ENCODE data around the gene PPP2R5C.

The PPP2R5C gene

GRCh38 chr14:101859538-101859902, 98.0 kb downstream of the PPP2R5C start:
- H3K36me3 ChIP-seq (ENCODE audit: control insufficient read depth in 2 of 2, insufficient read depth in 1 of 2, low read length in 2 of 2): peaks cover 12 to 34% of the 10 kb centered on the region in 2 experiments
- no peak for TF ChIP-seq ZSCAN30 (tag by site-specific recombination; IDR thresholded peaks at IDR 0.05)
- TF ChIP-seq GLIS1 (tag by site-specific recombination; IDR thresholded peaks at IDR 0.05): no peak
- no peak for TF ChIP-seq BCL6B (tag by site-specific recombination; IDR thresholded peaks at IDR 0.05)
- TF ChIP-seq ZNF155 (tag by site-specific recombination; IDR thresholded peaks at IDR 0.05): no peak
- H3K9me3 ChIP-seq (ENCODE audit: control insufficient read depth, insufficient read depth, low read depth, low read length): no peaks in the 10 kb centered on the region
- no peak overlapping the region for H3K4me3 ChIP-seq (ENCODE audit: low read depth, low read length)
- H3K4me1 ChIP-seq (ENCODE audit: control insufficient read depth, insufficient read depth, low read length): peaks cover 7% of the 10 kb centered on the region; the same call in 1 of the 2 replicates
- ChIA-PET CTCF (no interaction called here), POLR2A (no interaction called here)
- no peak overlapping the region for H3K27ac ChIP-seq (ENCODE audit: extremely low read depth, low read depth, low read length)

GRCh38 chr14:101859958-101860357, 98.4 kb downstream of the PPP2R5C start:
- peaks cover 12 to 34% of the 10 kb centered on the region in 2 experiments for H3K36me3 ChIP-seq (ENCODE audit: control insufficient read depth in 2 of 2, insufficient read depth in 1 of 2, low read length in 2 of 2)
- H3K4me1 ChIP-seq (ENCODE audit: control insufficient read depth, insufficient read depth, low read length): peaks cover 7% of the 10 kb centered on the region; the same call in 1 of the 2 replicates
- H3K27ac ChIP-seq (ENCODE audit: extremely low read depth, low read depth, low read length): no peak overlapping the region
- H3K4me3 ChIP-seq (ENCODE audit: low read depth, low read length): no peak overlapping the region
- TF ChIP-seq ZBTB7A (tag by site-specific recombination; IDR thresholded peaks at IDR 0.05; ENCODE audit: low read depth) (no peak), ZNF514 (tag by site-specific recombination; IDR thresholded peaks at IDR 0.05) (no peak), ZNF24 (tag by site-specific recombination; IDR thresholded peaks at IDR 0.05) (no peak)
- ChIA-PET CTCF (no interaction called here), POLR2A (no interaction called here)
- no peaks in the 10 kb centered on the region for H3K9me3 ChIP-seq (ENCODE audit: control insufficient read depth, insufficient read depth, low read depth, low read length)

- Histone ChIP-seq H3K4me1 (ENCODE audit: control insufficient read depth, insufficient read depth, low read length) (peaks cover 7% of the 10 kb centered on the region; the same call in 1 of the 2 replicates), H3K9me3 (ENCODE audit: control insufficient read depth, insufficient read depth, low read depth, low read length) (no peaks in the 10 kb centered on the region), H3K36me3 (ENCODE audit: control insufficient read depth in 2 of 2, insufficient read depth in 1 of 2, low read length in 2 of 2) (peaks cover 11 to 35% of the 10 kb centered on the region in 2 experiments), H3K27ac (ENCODE audit: extremely low read depth, low read depth, low read length) (no peak overlapping the region), H3K4me3 (ENCODE audit: low read depth, low read length) (no peak overlapping the region)
- CTCF ChIA-PET: interaction anchor here (0.7 to 1.0 kb wide), 2 partner anchors 12 to 90 kb away, joined by 3 to 4 read pairs; no protein-coding TSS in a partner anchor
- no peak for TF ChIP-seq ZBTB11 (tag by site-specific recombination; conservative IDR thresholded peaks at IDR 0.05; ENCODE audit: low read depth)
- no peak for TF ChIP-seq CTCF (tag by site-specific recombination; IDR thresholded peaks at IDR 0.05)
- TF ChIP-seq ZNF248 (tag by site-specific recombination; IDR thresholded peaks at IDR 0.05): no peak
- no peak for TF ChIP-seq GFI1B (tag by site-specific recombination; IDR thresholded peaks at IDR 0.05)
- TF ChIP-seq HIC1 (tag by site-specific recombination; IDR thresholded peaks at IDR 0.05): no peak
- TF ChIP-seq ZNF157 (tag by site-specific recombination; IDR thresholded peaks at IDR 0.05): no peak
- no peak for TF ChIP-seq ZNF354C (tag by site-specific recombination; IDR thresholded peaks at IDR 0.05; ENCODE audit: borderline replicate concordance, low read depth)
- POLR2A ChIA-PET: no interaction called here
These were observed 100.0 kb downstream of the PPP2R5C start for GRCh38 chr14:101861464-101861863.

Measured in HEK293 (cell line).